ENCODE results near the gene U2AF1L4.
"Not testable (repeated sequence)": the region's sequence is repeated elsewhere in the genome, so short reads cannot be mapped to it uniquely, and the experiment has no call there.

U2AF1L4 gene

DNA sequence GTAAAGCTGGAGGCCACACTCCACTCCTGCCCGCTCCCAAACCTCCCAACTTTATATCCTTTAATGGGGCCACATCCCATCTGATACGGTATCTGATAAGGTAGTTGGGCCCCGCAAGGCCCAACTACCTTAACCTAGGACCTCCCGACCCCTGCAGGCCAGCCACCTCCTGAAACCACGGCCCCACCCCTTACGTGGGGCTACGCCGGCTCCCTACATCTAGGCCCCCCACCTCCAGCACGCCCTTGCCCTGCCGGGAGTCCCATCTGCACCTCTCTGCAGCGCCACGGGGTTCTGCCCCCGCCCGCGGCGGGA lies 5.2 kb downstream of the U2AF1L4 start:
- no peak for DNase-seq

DNA sequence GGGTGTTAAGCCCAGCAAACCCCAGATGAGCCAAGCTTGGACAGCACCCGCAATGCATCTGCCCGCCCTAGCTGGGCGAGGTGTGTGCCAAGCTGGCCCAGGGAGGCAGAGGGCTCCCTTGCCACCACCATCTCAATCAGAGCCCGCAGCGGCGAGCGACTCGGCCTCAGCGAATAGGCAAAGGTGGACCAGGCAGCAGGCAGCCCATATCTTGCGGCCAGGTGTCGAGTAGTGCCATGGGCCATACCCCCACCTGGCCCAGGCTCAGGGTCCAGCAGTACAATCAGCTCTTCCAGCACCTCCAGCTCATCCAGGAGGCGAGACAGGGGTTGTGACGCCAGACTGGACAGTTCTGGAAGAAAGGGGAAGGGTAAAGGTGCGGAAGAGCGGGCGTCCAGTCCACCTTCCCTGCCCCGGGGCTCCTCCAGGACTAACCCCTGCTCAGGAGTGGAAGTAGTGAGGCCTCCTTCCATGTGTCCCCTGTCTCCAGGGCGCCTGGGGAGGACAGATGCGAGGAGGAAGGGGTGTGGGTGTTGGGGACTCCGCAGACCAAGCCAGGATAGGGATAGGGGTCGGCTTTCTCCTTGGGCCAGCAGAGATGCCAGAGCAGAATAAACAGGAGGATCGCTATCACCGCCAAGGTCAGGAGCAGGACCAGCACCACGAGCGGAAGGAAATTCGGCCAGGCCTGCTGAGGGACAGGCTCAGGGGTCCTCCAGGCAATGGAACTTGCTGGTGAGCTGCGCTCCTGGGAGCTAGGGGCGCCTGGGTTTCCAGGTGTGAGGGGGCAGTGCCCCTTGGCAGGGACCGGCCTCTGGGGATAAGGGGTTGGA lies 5.7 kb downstream of the U2AF1L4 start:
- no peak for DNase-seq

DNA sequence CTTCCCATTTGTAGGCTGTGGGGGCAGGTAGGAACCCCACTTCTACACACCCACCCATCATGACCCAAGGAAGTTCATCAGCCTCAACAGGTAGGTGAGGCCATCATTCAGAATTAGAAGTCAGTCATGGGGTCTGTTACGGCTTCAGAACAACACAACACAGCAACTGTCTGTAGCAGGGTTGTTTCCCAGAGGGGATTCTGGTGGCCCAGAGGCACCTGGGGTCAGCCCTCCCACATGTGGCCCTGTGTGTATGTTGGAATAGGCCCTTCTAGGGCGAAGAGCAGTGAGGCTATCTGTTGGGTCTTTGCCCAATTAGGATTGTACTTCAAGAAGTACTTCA lies 6.4 kb downstream of the U2AF1L4 start:
- no peak for DNase-seq

DNA sequence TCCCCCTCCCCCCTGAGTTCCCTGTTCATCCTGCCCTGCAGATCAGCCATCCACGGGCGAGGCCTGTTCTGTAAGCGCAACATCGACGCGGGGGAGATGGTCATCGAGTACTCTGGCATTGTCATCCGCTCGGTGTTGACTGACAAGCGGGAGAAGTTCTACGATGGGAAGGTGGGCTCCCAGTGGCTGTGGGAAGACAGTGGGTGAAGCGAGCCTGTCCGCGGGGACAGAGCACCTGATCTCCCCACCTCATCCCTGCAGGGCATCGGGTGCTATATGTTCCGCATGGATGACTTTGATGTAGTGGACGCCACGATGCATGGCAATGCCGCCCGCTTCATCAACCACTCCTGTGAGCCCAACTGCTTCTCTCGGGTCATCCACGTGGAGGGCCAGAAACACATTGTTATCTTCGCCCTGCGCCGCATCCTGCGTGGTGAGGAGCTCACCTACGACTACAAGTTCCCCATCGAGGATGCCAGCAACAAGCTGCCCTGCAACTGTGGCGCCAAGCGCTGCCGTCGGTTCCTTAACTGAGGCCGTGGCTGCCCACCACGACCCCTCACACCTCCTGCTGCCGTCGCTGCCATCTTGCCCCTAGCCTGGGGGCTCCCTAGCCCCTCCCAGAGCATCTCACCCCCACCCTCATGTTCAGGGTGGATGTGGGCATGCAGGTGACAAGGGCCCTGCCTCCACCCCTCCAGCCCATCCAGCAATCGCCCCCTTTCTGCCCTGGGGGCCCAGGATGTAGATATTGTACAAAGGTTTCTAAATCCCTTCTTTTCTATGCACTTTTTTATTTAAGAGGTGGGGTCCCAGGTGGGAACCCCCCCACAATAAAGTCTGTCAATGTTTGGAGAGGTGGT lies 7.0 kb downstream of the U2AF1L4 start:
- DNase-seq = no peak

DNA sequence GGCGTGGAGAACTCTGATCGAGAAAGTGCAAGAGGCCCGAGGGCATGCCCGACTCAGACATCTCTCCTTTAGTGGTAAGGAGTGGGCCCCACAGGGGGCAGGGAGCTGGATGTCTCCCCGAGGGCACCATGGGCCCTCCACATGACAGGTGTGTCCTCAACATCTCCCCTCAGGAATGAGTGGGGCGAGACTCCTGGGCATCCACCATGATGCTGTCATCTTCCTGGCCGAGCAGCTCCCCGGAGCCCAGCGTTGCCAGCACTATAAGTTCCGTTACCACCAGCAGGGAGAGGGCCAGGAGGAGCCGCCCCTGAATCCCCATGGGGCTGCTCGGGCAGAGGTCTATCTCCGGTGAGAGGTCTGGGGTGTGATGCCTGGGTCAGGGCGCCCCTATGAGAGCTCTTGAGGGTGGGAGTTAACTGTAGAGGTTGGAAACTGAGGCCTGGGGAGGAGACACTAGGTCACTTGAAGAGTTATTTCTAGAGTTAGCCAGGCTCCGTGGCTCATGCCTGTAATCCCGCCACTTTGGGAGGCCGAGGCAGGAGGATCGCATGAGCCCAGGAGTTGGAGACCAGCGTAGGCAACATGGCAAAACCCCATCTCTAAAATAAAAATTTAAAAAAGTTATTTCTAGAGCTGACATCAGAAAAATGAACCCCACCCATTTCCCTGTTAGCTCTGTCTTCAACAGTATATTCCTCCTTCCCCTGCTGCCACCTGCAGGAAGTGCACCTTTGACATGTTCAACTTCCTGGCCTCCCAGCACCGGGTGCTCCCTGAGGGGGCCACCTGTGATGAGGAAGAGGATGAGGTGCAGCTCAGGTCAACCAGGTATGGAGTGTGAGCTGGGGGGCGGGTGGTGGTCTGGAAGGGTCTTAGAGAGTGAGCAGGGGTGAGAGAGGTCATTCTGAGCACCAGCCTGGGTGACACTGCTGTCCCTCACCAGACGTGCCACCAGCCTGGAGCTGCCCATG lies 8.0 kb downstream of the U2AF1L4 start:
- no peak for DNase-seq

DNA sequence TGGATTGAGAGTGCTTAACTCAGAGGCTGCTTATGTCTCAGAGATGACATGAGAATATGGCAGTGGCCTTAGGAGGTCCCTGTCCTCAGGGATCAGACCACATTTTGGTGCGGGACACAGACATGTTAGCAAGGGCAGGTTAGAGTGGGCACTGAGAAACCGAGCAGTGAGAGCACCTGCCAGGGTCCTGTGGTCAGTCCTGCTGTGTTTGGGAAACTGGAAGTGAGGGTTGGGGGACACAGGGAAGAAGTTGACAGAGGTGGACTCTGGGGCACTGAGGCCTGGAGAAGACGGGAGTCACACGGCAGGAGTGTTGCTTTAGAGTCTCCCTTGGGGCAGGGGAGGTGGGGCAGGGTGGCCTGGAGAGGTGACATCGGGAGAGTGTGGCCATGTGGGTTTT lies 10.3 kb downstream of the U2AF1L4 start:
- DNase-seq = no peak

DNA sequence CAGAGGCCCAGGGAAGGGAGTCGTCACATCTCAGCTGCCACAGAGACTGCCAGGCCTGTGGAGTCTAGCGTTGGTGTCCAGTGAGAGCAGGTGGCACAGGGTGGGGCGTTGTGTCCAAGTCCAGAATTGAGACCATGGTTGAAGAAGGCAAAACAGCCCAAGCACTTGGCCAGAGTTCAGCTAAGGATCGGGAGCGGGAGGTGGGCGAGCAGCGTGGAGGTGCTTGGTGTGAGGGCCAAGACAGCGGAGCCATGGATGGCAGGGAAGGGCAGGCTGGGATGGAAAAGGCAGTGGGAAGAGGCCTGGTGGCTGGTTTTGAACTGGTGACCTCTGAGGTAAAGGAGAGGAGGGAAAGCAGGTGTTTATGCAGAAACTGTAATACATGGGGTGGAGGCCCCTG lies 10.9 kb downstream of the U2AF1L4 start:
- no peak for DNase-seq

DNA sequence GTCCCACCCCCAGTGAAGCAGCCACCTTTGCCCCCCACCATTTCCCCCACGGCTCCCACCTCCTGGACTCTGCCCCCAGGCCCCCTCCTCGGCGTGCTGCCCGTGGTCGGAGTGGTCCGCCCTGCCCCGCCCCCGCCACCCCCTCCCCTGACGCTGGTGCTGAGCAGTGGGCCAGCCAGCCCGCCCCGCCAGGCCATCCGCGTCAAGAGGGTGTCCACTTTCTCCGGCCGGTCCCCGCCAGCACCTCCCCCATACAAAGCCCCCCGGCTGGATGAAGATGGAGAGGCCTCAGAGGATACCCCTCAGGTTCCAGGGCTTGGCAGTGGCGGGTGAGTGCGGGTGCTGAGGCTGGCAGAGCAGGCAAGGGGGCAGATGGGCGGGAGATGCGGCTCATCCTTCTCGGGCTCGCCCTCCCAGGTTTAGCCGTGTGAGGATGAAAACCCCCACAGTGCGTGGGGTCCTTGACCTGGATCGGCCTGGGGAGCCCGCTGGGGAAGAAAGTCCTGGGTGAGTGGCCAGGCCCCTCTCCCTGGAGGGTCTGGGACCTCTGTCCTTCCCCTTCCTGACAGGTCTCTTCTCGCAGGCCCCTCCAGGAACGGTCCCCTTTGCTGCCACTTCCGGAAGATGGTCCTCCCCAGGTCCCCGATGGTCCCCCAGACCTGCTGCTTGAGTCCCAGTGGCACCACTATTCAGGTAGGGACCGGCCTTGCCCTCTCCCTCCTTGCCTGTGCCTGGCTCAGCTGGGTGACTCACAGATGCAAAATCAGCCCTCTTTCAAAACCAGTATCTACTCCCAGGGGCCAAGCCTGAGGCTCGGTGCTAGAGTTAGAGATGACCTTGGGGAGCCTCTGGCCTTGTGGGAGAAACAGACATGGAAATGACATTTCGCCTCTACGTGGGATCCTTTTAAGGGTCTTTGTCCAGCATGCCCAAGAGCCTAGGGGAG lies 11.8 kb downstream of the U2AF1L4 start:
- no peak for DNase-seq

DNA sequence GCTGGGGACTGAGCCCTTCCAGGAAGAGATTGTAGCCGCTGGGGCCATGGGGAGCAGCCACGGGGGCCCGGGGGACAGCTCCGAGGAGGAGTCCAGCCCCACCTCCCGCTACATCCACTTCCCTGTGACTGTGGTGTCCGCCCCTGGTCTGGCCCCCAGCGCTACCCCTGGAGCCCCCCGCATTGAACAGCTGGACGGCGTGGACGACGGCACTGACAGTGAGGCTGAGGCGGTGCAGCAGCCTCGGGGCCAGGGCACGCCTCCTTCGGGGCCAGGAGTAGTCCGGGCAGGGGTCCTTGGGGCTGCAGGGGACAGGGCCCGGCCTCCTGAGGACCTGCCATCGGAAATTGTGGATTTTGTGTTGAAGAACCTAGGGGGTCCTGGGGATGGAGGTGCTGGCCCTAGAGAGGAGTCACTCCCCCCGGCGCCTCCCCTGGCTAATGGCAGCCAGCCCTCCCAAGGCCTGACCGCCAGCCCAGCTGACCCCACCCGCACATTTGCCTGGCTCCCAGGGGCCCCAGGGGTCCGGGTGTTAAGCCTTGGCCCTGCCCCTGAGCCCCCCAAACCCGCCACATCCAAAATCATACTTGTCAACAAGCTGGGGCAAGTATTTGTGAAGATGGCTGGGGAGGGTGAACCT lies 12.6 kb downstream of the U2AF1L4 start:
- DNase-seq = no peak

DNA sequence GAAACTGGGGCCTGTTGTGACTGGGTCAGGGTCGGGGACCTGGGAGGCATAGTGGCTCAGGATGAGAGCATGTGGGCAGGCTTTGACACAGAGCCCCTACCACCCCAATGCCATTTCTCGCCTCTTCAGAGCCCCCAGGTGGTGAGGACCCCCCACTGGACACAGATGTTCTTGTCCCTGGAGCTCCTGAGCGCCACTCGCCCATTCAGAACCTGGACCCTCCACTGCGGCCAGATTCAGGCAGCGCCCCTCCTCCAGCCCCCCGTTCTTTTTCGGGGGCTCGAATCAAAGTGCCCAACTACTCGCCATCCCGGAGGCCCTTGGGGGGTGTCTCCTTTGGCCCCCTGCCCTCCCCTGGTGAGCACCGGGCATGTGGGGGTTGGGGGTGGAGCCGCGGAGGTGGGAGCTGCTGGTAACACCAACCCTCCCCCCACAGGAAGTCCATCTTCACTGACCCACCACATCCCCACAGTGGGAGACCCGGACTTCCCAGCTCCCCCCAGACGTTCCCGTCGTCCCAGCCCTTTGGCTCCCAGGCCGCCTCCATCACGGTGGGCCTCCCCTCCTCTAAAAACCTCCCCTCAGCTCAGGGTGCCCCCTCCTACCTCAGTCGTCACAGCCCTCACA lies 13.3 kb downstream of the U2AF1L4 start:
- no peak for DNase-seq

DNA sequence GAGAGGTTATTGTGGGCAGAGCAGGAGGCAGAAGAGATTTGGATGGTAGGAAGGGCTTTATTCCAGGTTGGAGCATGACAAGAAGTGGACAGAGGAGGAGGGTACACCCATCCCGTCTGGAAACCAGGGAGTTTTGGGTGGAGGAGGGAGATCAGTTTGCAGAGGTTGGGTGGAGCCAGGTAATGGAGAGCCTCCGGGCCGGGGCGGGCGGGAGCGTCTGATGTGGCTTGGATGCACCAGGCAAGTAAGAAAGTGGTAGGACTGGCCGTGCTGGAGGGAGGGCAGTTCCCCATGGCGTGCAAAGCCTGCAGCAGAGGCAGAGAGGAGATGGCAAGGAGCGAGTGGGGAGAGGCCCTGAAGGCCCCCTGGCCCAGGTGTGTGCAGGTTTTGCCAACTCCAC lies 13.9 kb downstream of the U2AF1L4 start:
- DNase-seq = no peak

DNA sequence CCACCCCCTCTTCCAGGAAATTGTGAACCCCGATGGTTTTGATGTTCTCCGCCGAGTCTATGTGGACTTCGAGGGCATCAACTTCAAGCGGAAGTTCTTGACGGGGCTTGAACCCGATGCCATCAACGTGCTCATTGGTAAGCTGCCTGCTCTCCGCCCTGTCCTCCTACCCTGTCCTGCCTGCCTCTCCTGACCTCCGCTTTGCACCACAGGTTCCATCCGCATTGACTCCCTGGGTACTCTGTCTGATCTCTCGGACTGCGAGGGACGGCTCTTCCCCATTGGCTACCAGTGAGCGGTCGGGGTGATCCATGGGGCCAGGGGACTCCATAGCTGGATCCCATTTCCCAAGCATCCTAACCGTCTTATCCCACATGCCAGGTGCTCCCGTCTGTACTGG lies 14.9 kb downstream of the U2AF1L4 start:
- no peak for DNase-seq

DNA sequence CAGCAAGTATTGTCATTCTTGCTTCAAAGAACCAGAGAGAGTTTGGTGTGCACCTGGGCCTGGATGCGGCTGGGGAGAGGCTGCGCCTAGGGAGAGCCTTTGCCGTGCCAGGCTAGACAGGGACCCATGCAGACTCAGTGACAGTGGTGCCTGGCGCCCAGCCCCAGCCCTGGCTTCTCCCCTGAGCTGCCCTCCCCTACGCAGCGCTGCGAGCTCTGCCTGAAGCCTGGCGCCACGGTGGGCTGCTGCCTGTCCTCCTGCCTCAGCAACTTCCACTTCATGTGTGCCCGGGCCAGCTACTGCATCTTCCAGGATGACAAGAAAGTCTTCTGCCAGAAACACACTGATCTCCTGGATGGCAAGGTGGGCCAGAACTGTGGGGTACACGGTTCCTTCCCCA lies 15.5 kb downstream of the U2AF1L4 start:
- no peak for DNase-seq

DNA sequence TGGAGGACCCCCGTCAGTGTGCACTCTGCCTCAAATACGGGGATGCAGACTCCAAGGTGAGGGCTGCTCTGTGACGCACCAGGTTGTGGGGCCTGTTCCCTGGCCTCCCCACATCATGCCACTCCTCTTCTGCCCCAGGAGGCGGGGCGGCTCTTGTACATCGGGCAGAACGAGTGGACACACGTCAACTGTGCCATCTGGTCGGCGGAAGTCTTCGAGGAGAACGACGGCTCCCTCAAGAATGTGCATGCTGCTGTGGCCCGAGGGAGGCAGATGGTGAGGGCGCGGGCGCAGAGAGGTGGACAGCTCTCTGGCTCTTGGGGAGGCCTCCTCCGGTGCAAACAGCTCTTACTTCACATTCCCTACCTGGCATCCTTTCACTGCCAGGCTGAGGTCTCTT lies 16.2 kb downstream of the U2AF1L4 start:
- DNase-seq = no peak

DNA sequence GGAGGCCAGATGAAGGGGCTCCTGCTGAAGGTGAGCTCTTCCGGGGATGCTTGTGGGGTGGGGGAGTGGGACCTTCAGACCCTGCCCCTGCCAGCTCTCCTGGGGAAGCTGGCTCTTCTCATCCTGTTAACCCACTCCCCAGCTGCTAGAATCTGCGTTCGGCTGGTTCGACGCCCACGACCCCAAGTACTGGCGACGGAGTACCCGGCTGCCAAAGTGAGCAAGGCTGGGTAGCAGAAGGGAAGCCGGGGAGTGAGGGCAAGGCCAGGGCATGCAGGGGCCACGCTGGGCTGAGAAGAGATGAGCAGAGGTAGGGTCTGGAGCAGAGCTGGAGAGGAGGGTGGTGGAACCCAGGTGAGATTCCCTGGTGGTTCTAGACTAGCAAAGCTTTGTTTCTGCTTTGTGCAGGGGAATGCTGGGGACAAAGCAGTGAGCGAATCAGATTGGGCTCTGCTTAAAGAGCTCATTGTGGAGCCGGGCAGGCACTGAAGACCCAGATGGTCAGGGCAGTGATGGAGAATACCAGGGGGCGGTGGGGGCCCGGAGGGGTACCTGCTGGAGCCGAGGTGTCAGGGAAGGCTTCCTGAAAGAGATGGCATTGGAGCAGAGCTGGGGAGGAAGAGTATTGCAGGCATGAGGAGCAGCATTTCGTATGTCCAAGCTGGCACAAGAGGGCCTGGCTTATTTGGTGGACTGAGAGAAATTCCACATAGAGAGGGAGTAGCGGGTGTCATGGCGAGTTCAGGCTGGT lies 17.1 kb downstream of the U2AF1L4 start:
- DNase-seq = no peak

DNA sequence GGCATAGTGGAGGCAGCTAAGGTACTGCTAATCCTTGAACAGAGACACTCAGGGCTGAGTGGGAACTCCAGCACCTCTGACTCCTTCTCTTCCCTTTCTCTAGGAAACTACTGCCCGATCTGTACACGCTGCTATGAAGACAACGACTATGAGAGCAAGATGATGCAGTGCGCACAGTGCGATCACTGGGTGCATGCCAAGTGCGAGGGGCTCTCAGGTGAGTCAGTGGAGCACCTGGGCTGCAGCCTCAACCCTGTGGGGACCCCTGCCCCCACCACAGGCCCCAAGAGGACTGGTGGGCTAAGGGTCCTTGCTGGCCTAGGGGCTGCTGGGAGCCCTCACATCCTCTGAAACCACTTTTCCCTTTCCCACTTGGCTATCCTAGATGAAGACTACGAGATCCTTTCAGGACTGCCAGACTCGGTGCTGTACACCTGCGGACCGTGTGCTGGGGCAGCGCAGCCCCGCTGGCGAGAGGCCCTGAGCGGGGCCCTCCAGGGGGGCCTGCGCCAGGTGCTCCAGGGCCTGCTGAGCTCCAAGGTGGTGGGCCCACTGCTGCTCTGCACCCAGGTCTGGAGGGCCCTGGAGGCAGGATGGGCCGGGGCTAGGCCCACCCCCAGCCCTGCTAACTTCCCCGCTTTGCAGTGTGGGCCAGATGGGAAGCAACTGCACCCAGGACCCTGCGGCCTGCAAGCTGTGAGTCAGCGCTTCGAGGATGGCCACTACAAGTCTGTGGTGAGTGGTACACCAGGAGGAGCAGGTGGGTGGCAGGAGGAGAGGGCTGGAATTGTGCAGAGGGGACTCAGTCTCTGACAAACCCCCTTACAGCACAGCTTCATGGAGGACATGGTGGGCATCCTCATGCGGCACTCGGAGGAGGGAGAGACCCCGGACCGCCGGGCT lies 17.9 kb downstream of the U2AF1L4 start:
- no peak for DNase-seq

DNA sequence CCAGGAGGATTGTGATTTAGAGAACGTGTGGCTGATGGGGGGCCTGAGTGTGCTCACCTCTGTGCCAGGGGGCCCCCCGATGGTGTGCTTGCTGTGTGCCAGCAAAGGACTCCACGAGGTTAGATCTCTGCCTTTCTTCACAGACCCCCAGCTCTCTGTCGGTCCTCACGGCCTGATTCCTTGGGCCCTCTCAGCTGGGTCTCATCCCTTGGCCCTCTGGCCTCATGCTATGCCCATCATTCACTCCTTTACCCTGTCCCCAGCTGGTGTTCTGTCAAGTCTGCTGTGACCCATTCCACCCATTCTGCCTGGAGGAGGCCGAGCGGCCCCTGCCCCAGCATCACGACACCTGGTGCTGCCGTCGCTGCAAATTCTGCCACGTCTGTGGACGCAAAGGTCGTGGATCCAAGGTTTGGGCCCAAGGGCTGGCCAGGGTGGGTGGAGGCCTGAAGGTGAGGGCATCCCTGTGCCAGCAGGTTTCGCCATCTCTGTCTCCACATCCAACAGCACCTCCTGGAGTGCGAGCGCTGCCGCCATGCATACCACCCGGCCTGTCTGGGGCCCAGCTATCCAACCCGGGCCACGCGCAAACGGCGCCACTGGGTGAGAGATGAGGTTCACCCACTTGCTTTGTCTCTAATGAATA lies 19.9 kb downstream of the U2AF1L4 start:
- DNase-seq = no peak

DNA sequence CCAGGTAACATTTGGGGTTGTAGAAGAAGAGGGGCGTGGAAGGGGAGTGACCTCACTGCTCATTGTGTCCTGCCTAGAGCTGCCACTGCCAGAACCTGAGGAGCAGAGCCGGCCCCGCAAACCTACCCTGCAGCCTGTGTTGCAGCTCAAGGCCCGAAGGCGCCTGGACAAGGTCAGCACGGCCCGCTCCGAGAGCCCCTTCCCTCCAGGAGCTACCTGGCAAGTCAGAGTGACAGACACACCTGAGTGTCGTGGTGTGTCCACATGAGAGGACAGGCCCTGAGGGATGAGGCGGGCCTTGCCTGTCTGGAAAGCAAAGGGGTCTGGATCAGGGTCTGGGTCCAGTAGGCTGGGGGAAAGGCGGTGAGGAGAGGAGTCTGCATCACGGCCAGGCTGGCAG lies 20.7 kb downstream of the U2AF1L4 start:
- no peak for DNase-seq

DNA sequence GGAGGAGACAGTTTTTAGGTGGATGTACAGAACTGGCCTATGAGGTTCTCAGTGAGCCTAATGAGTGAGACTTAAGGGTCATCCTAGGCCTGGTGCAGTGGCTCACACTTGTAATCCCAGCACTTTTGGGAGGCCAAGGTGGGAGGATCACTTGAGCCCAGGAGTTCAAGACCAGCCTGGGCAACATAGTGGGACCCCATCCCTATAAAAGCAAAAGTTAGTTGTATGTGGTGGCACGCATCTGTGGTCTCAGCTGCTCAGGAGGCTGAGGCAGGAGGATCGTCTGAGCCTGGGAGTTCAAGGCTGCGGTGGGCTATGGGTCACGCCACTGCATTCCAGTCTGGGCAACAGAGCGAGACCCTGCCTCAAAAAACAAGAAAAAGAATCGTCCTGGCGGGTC lies 21.1 kb downstream of the U2AF1L4 start:
- not testable (repeated sequence) for DNase-seq
